ENCODE data around the gene MAP3K13. TPM values are rescaled to one million over a fixed set of nuclear protein-coding genes. Genes with fewer than 3 reads are reported as not detected.

MAP3K13 gene, protein sequence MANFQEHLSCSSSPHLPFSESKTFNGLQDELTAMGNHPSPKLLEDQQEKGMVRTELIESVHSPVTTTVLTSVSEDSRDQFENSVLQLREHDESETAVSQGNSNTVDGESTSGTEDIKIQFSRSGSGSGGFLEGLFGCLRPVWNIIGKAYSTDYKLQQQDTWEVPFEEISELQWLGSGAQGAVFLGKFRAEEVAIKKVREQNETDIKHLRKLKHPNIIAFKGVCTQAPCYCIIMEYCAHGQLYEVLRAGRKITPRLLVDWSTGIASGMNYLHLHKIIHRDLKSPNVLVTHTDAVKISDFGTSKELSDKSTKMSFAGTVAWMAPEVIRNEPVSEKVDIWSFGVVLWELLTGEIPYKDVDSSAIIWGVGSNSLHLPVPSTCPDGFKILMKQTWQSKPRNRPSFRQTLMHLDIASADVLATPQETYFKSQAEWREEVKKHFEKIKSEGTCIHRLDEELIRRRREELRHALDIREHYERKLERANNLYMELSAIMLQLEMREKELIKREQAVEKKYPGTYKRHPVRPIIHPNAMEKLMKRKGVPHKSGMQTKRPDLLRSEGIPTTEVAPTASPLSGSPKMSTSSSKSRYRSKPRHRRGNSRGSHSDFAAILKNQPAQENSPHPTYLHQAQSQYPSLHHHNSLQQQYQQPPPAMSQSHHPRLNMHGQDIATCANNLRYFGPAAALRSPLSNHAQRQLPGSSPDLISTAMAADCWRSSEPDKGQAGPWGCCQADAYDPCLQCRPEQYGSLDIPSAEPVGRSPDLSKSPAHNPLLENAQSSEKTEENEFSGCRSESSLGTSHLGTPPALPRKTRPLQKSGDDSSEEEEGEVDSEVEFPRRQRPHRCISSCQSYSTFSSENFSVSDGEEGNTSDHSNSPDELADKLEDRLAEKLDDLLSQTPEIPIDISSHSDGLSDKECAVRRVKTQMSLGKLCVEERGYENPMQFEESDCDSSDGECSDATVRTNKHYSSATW
- total RNA-seq (10 to 100 TPM in 6 of 9 donors, 1 to 10 TPM in 3; 4.8 to 18.5 (median 11.4) TPM), polyA plus RNA-seq (10 to 100 TPM in 1 of 2 donors, 1 to 10 TPM in 1; 6.6 to 10.1 TPM)
- long read RNA-seq, donor 1, partial matches to known transcripts, result 0 of 5 reads
- long read RNA-seq, donor 1, other reads (novel, unspliced or antisense), result 3 of 5 reads
- long read RNA-seq, donor 2, full-length matches to known transcripts, result 3 of 9 reads
- long read RNA-seq, donor 2, partial matches to known transcripts, result 0 of 9 reads
- long read RNA-seq, donor 2, other reads (novel, unspliced or antisense), result 6 of 9 reads
- long read RNA-seq, donor 3, transcript MAP3K13-212 (3 exons, 1,681 nt), result major isoform, 5 of 8 reads
- long read RNA-seq, donor 3, partial matches to known transcripts, result 0 of 8 reads
- long read RNA-seq, donor 3, other reads (novel, unspliced or antisense), result 3 of 8 reads

DNA sequence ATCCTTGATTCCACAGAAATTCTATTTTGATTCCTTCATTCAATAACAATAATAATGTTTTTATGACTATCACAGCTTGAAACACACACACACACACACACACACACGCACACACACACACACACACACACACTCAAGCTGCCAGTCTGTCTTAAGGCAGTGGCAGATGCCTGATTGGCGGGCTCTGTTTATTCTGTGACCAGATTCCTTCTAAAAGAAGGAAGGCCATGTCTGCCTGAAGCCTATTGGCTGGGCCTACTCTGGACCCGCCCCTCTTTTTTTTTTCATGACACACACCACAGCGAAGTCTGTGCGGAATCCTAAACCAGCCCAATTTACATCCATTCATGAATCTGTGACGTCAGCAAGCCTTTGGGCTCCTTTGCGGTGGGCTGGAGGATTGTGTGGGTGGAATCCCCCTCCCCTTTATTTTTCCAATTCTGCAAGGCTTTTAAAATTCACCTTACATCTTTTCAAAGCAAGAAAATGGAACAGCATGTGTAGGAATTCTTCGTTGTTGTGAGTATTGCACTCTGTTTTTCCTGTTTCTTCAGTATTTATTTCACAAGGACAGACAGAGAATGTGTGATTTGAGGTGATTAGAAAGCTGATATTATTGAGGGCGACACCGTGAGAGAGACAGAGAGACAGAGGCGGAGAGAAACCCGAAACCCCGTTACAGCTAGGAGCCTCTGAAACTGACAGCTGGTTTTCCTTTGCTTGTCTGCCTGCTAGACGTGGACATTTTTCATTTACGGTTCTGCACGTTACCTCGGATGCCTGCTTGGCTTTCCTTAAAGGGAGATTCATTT, at the start of gene MAP3K13:
TSS of gene MAP3K13 (plus strand) at position 287 of the 812 bp plus-strand sequence. CDS start 65,446 bp downstream, outside the sequence.
- peak; percentile 98 to 100 (median 100) for ATAC-seq
- Histone ChIP-seq H3K9me3 (no peaks in the 10 kb centered on the region), H3K36me3 (no peaks in the 10 kb centered on the region), H3K27me3 (peaks cover 0 to 11% (median 0%) of the 10 kb centered on the region in 9 donors), H3K27ac (peak within 1 kb of the TSS in 9 of 12 donors; percentile 19 to 77 (median 60)), H3K4me1 (peaks cover 0 to 11% (median 5%) of the 10 kb centered on the region in 12 donors), H3K4me3 (peak within 1 kb of the TSS; percentile 49 to 75 (median 62))
- TF ChIP-seq, protein P1, sequence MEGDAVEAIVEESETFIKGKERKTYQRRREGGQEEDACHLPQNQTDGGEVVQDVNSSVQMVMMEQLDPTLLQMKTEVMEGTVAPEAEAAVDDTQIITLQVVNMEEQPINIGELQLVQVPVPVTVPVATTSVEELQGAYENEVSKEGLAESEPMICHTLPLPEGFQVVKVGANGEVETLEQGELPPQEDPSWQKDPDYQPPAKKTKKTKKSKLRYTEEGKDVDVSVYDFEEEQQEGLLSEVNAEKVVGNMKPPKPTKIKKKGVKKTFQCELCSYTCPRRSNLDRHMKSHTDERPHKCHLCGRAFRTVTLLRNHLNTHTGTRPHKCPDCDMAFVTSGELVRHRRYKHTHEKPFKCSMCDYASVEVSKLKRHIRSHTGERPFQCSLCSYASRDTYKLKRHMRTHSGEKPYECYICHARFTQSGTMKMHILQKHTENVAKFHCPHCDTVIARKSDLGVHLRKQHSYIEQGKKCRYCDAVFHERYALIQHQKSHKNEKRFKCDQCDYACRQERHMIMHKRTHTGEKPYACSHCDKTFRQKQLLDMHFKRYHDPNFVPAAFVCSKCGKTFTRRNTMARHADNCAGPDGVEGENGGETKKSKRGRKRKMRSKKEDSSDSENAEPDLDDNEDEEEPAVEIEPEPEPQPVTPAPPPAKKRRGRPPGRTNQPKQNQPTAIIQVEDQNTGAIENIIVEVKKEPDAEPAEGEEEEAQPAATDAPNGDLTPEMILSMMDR (IDR thresholded peaks at IDR 0.05), result no peak
- no peak for TF ChIP-seq POLR2A (IDR thresholded peaks at IDR 0.05)
- 0 to 1% (median 0%) methylated on average over 17 of the region's 17 CpGs for WGBS, 4 donors
- intact Hi-C loops (cut with DNase I), result loop anchor here in 3 of 10 donors (5.0 to 10.0 kb wide), 3 partner anchors 132 to 219 kb away; partner anchors contain the start of genes LIPH (in 1 of the 3) and TMEM41A (in 1 of the 3)
- peak; percentile 76 to 90 (median 83) for DNase-seq

- Histone ChIP-seq H3K36me3 (no peaks in the 10 kb centered on the region), H3K27ac (no peak overlapping the region), H3K27me3 (no peaks in the 10 kb centered on the region), H3K4me3 (no peak overlapping the region), H3K4me1 (peaks cover 0 to 31% (median 2%) of the 10 kb centered on the region in 12 donors), H3K9me3 (peaks cover 0 to 16% (median 0%) of the 10 kb centered on the region in 12 donors)
- TF ChIP-seq, protein P1 (IDR thresholded peaks at IDR 0.05), result no peak
- TF ChIP-seq POLR2A (IDR thresholded peaks at IDR 0.05), result no peak
- no peak for DNase-seq
- 91 to 94% (median 92%) methylated on average over 3 of the region's 3 CpGs for WGBS, 4 donors
- ATAC-seq, result no peak
- intact Hi-C loops (cut with DNase I), result no loop called here
These were observed 49.2 kb upstream of the MAP3K13 start for GRCh38 chr3:185313693-185314246.

GRCh38 chr3:185316740-185317412, 46.1 kb upstream of the MAP3K13 start:
- Histone ChIP-seq H3K27me3 (no peaks in the 10 kb centered on the region), H3K36me3 (no peaks in the 10 kb centered on the region), H3K4me1 (peaks cover 0 to 27% (median 2%) of the 10 kb centered on the region in 12 donors), H3K4me3 (peak overlapping the region in 3 of 12 donors; percentile 2 to 7 (median 4)), H3K27ac (peak overlapping the region in 10 of 12 donors; percentile 10 to 79 (median 34)), H3K9me3 (no peaks in the 10 kb centered on the region)
- 55 to 65% (median 62%) methylated on average over 6 of the region's 6 CpGs for WGBS, 4 donors
- intact Hi-C loops (cut with DNase I), result no loop called here
- DNase-seq (no peak), ATAC-seq (peak in 3 of 4 donors; percentile 42 to 69 (median 61))
- TF ChIP-seq POLR2A (IDR thresholded peaks at IDR 0.05), result no peak
- TF ChIP-seq, protein P1 (IDR thresholded peaks at IDR 0.05), result no peak
